Placental pericyte (primary cell): ENCODE data around the gene NDUFS2. TPM values are rescaled to one million over a fixed set of nuclear protein-coding genes. Genes with fewer than 3 reads are reported as not detected.

ENCODE experiments used
- total RNA-seq: library from RNA; depleted of rRNA; stranded (reverse); fragments of >200 nt; gene quantifications from 2 replicates; pipeline ENCODE4 v1.2.3, GENCODE V29; 2012

NDUFS2 gene
- total RNA-seq: 101 and 115 TPM in 2 replicates

DNA sequence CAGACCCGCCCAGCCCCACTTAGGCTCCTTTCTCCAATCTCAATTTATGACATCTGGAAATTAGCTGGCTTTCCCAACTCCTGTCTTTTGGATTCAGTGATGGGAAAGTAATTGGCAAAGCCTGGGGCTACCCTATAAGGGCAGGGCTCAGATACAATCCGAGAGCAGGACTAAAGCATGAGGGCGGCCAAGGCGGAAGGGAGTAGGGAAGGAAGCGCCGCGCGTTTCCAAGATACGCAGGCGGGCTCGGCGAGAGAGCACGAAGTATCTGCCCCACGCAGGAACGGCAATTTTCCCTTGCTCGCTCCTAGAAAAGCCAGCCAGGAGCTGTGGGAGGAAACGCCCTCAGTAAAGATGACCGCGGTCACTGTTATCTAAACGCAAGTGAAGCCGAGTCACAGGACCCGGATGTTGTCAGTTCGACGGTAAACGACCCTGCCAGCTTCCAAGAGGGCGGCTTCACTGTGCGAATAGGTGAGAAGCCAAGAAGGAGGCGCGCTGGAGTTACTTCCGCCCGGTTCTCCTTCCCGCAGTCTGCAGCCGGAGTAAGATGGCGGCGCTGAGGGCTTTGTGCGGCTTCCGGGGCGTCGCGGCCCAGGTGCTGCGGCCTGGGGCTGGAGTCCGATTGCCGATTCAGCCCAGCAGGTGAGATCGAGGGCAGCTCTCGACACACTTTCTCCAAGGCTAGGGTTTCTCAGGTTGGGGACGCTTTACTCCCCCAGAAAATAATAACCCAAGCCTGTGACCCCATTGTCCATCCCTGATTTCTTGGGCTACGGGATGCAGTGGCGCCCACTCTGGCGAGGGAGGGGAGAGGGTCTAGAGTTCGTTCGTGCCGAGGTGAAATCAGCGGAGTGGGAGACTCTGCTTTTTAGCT is at the start of gene NDUFS2:
NDUFS2 (plus strand) TSS at position 532 of the 877 bp plus-strand sequence; CDS start at position 551, 19 bp downstream.

DNA sequence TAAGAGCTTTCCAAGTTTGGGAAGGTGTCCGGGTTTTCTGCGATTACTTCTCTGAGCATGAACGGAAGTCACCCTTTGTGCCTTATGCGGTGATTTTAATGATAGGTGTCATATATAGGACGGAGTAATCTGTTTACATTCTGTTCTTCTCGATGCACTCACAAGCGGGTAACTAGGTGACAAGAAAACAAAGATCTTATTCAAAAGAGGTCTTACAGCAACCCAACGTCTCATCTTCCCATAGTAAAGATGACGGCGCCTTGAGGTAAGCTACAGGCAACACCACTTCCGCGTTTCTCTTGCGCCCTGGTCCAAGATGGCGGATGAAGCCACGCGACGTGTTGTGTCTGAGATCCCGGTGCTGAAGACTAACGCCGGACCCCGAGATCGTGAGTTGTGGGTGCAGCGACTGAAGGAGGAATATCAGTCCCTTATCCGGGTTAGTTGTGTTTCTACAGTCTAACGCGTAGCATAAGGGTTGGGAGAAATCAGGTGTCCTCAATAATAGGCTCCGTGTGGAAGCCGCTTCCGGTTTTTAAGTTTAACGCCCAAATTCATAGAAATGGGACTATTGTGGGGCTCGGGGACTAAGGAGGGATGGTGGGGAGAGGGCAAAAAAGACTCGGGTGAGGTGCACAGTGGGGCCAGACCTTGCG is 48.4 kb upstream of the NDUFS2 start, which contains the start of gene UFC1:
UFC1 (plus strand) TSS at position 297 of the 656 bp plus-strand sequence; CDS start at position 317, 20 bp downstream.

GRCh38 chr1:161159087-161159912 is 42.9 kb upstream of the NDUFS2 start, which contains the start of gene USP21:
USP21 (plus strand) TSS chr1:161159500; CDS start chr1:161160641, 1,141 bp downstream.

DNA sequence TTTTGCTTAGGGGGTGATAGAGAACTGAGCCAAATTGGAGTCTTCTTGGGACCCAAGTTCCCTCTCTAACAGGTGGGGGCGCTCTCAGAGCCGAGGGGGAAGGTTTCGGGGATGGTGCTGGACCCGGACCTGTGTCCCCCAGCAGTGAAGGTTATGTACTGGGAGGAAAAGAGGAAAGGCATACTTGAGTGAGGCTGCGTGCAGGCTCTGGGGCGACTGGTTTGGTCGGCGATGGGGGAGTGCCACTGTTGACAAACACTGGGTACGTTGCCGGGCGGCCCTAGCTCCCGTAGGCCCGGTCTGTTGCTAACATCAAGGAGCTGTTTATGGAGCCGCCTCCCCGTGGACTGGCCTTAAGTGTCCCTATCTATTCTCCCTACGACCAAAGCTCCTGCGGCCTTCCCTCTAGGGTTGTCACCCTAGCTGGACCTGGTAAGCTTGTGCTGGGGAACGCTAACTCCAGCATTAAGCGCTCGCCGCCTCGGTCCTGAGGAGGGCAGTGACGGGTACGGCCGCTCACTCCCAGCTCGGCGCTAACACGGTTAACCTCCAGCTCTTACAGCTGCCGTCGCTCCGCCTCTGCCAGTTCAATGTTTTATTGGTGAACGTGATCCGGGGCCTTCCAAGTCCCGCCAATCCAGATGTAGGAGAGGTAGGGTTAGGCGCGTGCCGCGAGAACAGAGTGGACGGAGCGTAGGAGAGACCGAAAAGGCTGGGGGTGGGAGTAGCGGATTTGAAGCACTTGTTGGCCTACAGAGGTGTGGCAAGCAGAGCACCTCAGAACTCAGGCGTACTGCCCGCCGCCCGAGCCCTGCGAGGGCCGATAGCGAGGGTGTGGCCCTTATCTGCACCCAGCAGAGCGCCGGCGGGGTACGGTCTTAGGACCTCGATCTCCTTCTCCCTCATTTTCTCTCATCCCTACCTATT is 36.2 kb upstream of the NDUFS2 start, which contains the start of gene PPOX:
PPOX (plus strand) TSS at position 685 of the 927 bp plus-strand sequence. CDS start 422 bp downstream, outside the sequence.

DNA sequence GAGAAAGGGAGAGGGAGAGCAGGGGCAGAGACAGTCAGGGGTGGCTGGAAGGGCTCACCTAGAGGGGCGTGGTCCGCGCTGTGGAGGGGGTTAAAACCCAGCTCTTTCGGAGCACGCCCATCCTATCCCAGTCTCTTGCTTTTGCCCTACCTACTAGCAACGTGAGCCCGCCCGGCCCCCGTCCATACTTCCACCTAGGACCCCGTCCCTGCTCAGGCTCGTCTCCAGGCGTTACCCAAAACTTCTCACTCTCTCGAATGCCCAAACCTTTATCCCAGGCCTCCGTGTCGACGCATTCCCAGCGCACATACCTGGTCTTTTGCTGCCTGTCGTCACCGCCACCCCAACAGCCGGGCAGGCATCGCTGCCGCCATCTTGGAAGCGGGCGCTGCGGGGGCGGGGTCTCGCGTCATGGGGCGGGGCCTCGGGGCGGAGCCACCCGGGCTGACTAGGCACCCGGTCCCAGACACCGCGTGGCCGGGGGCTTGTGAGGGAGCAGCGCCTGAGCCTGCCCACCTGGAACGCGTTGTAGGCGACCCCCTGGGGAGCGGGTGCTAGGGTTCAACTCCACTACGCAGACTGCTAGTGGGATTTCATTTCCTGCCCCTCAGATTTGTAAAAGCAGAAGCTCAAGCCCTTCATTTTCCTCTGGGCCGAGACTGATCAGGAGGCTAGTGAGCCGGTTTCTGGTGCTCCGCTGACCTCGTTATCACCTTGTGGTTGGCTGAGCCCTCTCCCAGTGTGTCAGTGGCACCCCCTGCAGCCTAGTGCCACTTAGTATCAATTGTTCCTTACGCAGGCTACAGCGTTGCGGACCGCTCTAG is 24.8 kb upstream of the NDUFS2 start, which contains the start of gene B4GALT3:
B4GALT3 (minus strand) TSS at position 396 of the 824 bp plus-strand sequence. CDS start 1,447 bp downstream, outside the sequence.

DNA sequence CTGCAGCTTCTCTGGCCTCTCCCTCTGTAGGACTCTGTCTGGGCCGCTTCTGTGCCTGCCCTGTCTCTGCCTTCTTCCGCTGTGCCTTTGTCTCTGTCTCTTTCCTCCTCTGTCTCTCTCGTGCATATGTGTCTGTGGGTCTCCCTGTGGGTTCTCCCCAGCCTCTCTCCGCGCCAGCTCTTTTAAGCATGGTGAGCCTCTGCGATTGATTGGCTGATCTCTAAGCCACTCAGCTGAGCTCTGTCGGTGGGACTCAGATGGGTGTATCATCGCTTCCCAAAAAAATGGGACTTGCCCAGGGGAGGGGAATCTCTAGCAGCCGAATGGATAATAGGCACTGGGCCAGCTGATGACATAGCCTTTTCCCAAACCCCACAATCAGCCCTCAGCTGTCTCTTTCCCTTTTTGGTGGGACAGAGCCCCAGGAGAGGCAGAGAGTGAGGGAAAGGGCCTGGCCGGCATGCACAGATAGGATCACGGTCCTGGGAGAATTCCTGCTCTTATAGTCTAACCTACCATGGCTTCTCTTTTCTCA is 3.2 kb upstream of the NDUFS2 start, which contains the start of gene ADAMTS4:
ADAMTS4 (minus strand) TSS at position 158 of the 535 bp plus-strand sequence. CDS start 427 bp downstream, outside the sequence.

GRCh38 chr1:161215076-161215475 is 12.9 kb downstream of the NDUFS2 start, which contains the start of gene FCER1G:
FCER1G (plus strand) TSS chr1:161215295; CDS start chr1:161215322, 27 bp downstream.

DNA sequence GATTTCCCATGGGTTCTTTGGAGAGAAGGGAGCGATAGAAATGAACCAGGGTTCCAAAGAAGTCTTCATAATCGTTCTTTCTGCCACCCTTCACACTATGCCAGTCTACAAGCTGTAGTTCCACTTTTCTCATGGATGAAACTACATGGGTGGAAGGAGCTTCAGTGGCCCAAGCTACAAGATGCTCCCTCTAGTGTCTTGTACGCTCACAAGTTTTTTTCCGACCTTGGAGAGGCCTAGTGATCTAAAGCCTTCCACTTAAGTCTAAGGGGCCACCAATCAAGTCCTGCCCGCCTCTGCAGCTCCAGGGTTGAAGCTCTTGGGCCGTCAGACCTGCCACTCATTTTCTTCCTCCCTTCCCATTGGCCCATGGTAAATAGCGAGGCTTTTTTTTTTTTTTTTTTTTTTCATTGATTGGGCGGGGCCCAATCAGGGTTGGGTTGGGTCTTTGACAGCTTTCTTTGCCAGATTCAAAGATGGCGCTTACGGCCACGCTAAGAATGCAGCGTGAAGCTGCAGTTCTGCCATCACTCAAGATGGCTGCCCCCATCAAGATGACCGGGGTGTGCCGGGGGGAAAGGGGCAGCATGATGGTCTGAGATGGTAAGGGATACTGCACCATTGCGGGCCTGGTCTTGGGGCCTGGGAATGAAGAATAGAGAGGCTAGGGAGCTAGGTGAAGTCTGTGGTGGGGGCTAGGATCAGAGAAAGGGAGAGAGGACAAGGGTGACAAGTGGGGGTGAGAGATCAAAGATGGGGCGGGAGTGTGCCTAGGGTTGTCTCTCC is 23.6 kb downstream of the NDUFS2 start, which contains the start of gene TOMM40L:
TOMM40L (plus strand) TSS at position 527 of the 786 bp plus-strand sequence. CDS start 430 bp downstream, outside the sequence.

DNA sequence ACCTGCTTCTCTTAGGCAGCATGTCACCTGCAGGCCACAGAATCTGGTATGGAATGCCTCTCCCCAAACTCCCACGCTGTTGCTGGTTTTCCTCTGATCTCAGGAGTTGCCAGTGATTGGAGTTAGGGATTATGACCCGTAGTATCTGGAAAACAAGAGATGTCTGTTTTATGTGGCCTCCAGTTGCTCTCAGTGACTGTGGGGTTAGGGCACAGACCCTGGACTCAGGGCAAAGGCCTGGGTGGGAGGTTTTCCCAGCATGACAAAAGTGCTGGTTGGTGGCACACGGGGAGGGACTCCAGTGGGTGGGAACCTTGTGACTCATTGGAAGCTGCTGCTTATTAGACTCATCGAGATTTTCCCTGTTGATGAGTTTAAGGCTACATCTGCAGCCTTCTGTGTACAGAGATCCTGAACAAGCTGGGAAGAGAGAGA is 35.9 kb downstream of the NDUFS2 start, which contains the start of gene NR1I3:
NR1I3 (minus strand) TSS at position 165 of the 435 bp plus-strand sequence. CDS start 1,638 bp downstream, outside the sequence.

GRCh38 chr1:161258439-161259344 is 56.5 kb downstream of the NDUFS2 start, which contains the start of gene PCP4L1:
PCP4L1 (plus strand) TSS chr1:161258745; CDS start chr1:161258975, 230 bp downstream.

Other genes starting within 250 kb of the NDUFS2 start
- gene ITLN2, start 247.6 kb upstream of the NDUFS2 start, total RNA-seq: not detected in 2 replicates
- gene F11R, start 181.2 kb upstream of the NDUFS2 start, total RNA-seq: 3.7 and 12.7 TPM in 2 replicates
- 5.7 and 6.7 TPM in 2 replicates for gene TSTD1, start 163.4 kb upstream of the NDUFS2 start, total RNA-seq
- 51.0 and 92.8 TPM in 2 replicates for gene USF1, start 156.4 kb upstream of the NDUFS2 start, total RNA-seq
- under 0.01 TPM in 1 of 2 replicates, not detected in the other for gene ARHGAP30, start 132.5 kb upstream of the NDUFS2 start, total RNA-seq
- gene NECTIN4, start 112.8 kb upstream of the NDUFS2 start, total RNA-seq: 1.1 and 2.6 TPM in 2 replicates
- 0.66 and 1.1 TPM in 2 replicates for gene KLHDC9, start 104.0 kb upstream of the NDUFS2 start, total RNA-seq
- 29.8 and 78.3 TPM in 2 replicates for gene PFDN2, start 84.3 kb upstream of the NDUFS2 start, total RNA-seq
- 23.2 and 34.6 TPM in 2 replicates for gene NIT1, start 84.3 kb upstream of the NDUFS2 start, total RNA-seq
- 31.5 and 35.9 TPM in 2 replicates for gene DEDD, start 69.7 kb upstream of the NDUFS2 start, total RNA-seq
- gene UFC1, start 48.4 kb upstream of the NDUFS2 start, total RNA-seq: 66.7 and 120 TPM in 2 replicates
- 10.7 and 12.0 TPM in 2 replicates for gene USP21, start 42.9 kb upstream of the NDUFS2 start, total RNA-seq
- 10.1 and 16.5 TPM in 2 replicates for gene PPOX, start 35.9 kb upstream of the NDUFS2 start, total RNA-seq
- 33.9 and 34.1 TPM in 2 replicates for gene B4GALT3, start 24.9 kb upstream of the NDUFS2 start, total RNA-seq
- gene ADAMTS4, start 3.3 kb upstream of the NDUFS2 start, total RNA-seq: 4.2 and 27.5 TPM in 2 replicates
- not detected in 2 replicates for gene FCER1G, start 12.9 kb downstream of the NDUFS2 start, total RNA-seq
- not detected in 2 replicates for gene APOA2, start 21.3 kb downstream of the NDUFS2 start, total RNA-seq
- 6.6 and 15.3 TPM in 2 replicates for gene TOMM40L, start 23.7 kb downstream of the NDUFS2 start, total RNA-seq
- gene NR1I3, start 35.8 kb downstream of the NDUFS2 start, total RNA-seq: not detected in 2 replicates
- gene PCP4L1, start 56.4 kb downstream of the NDUFS2 start, total RNA-seq: not detected in 2 replicates
- 0.44 and 1.1 TPM in 2 replicates for gene MPZ, start 107.6 kb downstream of the NDUFS2 start, total RNA-seq
- gene SDHC, start 112.0 kb downstream of the NDUFS2 start, total RNA-seq: 33.6 and 49.0 TPM in 2 replicates
- not detected in 2 replicates for gene CFAP126, start 165.5 kb downstream of the NDUFS2 start, total RNA-seq